Measurements from ENCODE around the gene TSPAN9. TPM values are rescaled to one million over a fixed set of nuclear protein-coding genes. Genes with fewer than 3 reads are reported as not detected.

TSPAN9 gene
- total RNA-seq, 2 experiments from 2014 or later = 0.87 to 1.2 TPM

DNA sequence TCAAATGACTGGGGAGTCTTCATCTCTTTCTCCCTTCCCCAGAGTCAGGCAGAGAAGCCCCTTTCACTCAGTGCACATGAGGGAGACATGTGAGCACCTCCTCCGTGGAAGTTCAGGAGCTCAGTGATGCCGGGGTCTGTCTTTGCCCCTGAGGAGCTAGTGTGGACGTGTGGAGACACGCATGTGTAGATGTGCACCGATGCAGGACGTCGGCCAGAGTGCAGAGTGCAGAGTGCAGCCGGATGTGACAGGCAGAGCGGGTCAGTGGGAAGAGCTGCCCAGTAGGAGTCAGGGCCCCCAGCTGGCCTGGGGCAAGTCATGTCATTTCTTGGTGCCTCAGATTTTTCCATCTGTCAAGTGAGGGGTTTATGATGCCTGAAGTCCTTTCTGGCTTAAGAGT, 20.7 kb downstream of the TSPAN9 start:
- no peak for DNase-seq
- H3K9me3 Mint-ChIP-seq = peaks cover 21% of the 10 kb centered on the region
- CTCF ChIA-PET = no interaction called here
- H3K36me3 Mint-ChIP-seq = peaks cover 5% of the 10 kb centered on the region
- no peaks in the 10 kb centered on the region for H3K27me3 Mint-ChIP-seq
- H3K4me3 Mint-ChIP-seq = no peak overlapping the region
- H3K4me1 Mint-ChIP-seq (ENCODE audit: low read depth) = peaks cover 6% of the 10 kb centered on the region
- POLR2A ChIA-PET = no interaction called here
- intact Hi-C loops (cut with micrococcal nuclease) = no loop called here
- H3K27ac Mint-ChIP-seq = no peak overlapping the region

DNA sequence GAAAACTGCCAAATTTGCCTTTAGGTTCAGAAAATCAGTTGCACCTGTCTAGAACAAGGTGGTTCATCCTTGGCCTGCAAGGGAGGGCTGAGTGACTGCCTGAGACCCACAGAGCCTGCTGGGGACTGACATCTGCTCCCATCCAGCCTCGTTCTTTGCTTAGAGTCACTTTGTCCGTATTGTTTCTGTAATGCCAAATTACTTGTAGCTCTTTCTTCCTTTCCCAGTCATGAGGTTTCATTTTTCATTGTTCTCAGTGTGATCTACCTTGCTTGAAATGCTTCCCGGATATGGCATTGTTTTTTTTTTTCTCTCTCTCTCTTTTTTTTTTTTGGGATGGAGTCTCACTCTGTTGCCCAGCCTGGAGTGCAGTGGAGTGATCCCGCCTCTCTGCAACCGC, 21.3 kb downstream of the TSPAN9 start:
- Mint-ChIP-seq H3K27me3 (no peaks in the 10 kb centered on the region), H3K4me3 (no peak overlapping the region), H3K4me1 (ENCODE audit: low read depth) (peaks cover 6% of the 10 kb centered on the region), H3K9me3 (peaks cover 21% of the 10 kb centered on the region), H3K27ac (no peak overlapping the region), H3K36me3 (peaks cover 5% of the 10 kb centered on the region)
- POLR2A ChIA-PET = no interaction called here
- CTCF ChIA-PET = no interaction called here
- no peak for DNase-seq
- intact Hi-C loops (cut with micrococcal nuclease) = no loop called here

DNA sequence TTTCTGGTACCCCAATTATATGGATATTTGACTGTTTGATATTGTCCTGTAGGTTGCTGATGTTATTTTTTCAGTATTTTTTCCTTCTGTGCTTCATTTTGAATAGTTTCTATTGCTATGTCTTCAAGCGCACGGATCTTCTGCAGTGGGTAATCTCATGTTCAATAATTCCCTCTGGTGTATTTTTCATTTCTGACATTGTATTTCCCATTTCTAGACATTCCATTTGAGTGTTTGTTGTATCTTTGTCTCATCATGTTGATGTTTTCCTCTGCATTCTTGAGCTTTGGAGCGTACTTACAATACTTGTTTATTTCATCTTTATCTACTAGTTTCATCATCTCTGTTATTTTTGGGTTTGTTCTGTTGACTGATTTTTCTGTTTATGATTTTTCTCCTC, 22.0 kb downstream of the TSPAN9 start:
- Mint-ChIP-seq H3K4me3 (no peak overlapping the region), H3K27ac (no peak overlapping the region), H3K4me1 (ENCODE audit: low read depth) (peaks cover 6% of the 10 kb centered on the region), H3K36me3 (peaks cover 5% of the 10 kb centered on the region), H3K27me3 (peaks cover 5% of the 10 kb centered on the region), H3K9me3 (peaks cover 21% of the 10 kb centered on the region)
- CTCF ChIA-PET = no interaction called here
- intact Hi-C loops (cut with micrococcal nuclease) = no loop called here
- DNase-seq = no peak
- POLR2A ChIA-PET = no interaction called here

DNA sequence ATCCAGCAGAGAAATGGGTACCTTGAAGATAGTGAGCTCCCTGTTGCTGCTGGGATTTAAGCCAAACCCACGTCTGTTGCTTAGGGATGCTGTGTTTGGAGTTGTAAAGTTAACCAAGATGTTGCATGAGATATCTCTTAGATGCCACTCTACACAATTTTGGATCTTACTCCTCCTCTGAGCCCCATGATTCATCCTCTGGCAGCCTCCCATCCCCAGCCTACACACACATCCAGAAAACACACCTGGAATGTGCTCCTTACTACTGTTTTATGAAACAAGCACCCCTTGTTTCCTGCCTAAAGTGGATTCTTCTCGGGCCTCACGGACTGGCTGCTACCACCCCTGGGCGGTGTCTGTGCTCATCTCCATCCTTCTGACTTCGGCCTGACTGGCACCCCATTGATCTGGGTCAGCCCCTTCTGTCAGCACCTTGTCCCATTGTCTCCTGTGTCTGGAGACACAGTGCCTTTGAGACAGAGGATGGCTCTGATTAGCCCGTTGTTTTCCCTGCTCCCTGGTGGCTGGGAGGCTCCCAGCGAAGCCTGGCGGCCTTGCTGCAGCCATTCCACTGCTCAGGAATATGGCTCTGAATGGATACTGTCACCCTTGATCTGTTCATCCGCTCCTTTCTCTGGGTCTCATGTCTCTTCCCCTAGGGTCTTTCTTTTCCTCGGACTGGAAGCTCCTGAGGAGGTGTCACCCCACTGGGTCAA, 24.3 kb downstream of the TSPAN9 start:
- H3K27ac Mint-ChIP-seq = no peak overlapping the region
- H3K4me3 Mint-ChIP-seq = no peak overlapping the region
- H3K36me3 Mint-ChIP-seq = peaks cover 5% of the 10 kb centered on the region
- peaks cover 5% of the 10 kb centered on the region for H3K27me3 Mint-ChIP-seq
- intact Hi-C loops (cut with micrococcal nuclease) = no loop called here
- ChIA-PET POLR2A (no interaction called here), CTCF (no interaction called here)
- peaks cover 6% of the 10 kb centered on the region for H3K4me1 Mint-ChIP-seq (ENCODE audit: low read depth)
- DNase-seq = no peak
- peaks cover 16% of the 10 kb centered on the region for H3K9me3 Mint-ChIP-seq

DNA sequence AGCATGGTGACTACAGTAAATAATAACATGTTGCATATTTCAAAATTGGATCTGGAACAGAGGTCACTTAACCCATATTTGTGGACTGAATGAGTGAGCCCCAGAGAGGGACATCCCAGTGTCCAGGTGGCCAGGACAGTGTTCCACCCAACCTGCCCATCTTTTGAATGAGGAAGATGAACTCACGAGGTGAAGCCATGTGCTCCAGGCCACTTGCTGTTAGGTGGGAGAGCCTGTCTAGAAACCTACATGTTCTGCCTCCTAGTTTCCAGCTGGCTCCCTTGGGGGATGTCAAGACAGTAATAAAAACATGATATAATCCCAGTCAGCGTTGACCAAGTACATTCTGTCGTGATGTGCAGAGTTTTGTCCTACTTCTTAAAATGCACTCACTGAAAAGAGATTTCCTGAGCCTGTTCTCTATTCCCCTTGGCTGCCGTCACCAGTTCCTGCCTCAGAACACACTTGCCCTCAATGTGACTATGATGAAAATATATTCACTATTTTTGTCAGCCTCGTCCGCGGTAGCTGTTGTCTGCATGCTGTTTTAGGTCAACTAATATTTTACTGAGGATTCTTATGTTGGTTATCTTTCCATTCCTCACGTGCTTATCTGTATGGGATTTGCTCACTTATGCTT, 25.7 kb downstream of the TSPAN9 start:
- ChIA-PET POLR2A (no interaction called here), CTCF (no interaction called here)
- peaks cover 16% of the 10 kb centered on the region for H3K9me3 Mint-ChIP-seq
- no peak overlapping the region for H3K4me3 Mint-ChIP-seq
- intact Hi-C loops (cut with micrococcal nuclease) = no loop called here
- H3K36me3 Mint-ChIP-seq = peaks cover 5% of the 10 kb centered on the region
- peaks cover 5% of the 10 kb centered on the region for H3K27me3 Mint-ChIP-seq
- H3K27ac Mint-ChIP-seq = no peak overlapping the region
- no peak for DNase-seq
- H3K4me1 Mint-ChIP-seq (ENCODE audit: low read depth) = peaks cover 3% of the 10 kb centered on the region

DNA sequence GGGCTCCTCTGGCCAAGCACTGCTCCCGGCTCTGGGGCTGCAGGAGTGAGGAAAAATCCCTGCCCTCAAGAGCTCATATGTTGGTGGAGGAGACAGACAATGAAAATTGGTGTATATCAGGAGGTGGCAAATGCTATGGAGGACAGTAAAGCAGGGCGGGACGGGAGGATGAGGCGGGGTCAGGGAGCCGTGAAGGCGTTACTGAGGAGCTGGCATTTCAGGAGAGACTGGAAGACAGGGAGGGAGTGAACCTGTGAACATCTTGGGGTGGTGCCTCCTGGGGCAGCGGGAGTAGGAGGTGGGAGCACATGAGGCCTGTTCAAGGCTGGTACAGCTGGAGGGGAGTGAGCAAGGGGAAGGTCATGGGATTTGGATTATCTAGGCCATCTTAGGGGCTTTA, 26.6 kb downstream of the TSPAN9 start:
- Mint-ChIP-seq H3K36me3 (peaks cover 5% of the 10 kb centered on the region), H3K9me3 (peaks cover 12% of the 10 kb centered on the region), H3K27ac (no peak overlapping the region), H3K27me3 (peaks cover 5% of the 10 kb centered on the region), H3K4me3 (no peak overlapping the region), H3K4me1 (ENCODE audit: low read depth) (no peaks in the 10 kb centered on the region)
- CTCF ChIA-PET = interaction anchor here (0.6 to 1.4 kb wide), 2 partner anchors 27 to 32 kb away, joined by 3 read pairs; no protein-coding TSS in a partner anchor
- POLR2A ChIA-PET = no interaction called here
- no peak for DNase-seq
- intact Hi-C loops (cut with micrococcal nuclease) = no loop called here

DNA sequence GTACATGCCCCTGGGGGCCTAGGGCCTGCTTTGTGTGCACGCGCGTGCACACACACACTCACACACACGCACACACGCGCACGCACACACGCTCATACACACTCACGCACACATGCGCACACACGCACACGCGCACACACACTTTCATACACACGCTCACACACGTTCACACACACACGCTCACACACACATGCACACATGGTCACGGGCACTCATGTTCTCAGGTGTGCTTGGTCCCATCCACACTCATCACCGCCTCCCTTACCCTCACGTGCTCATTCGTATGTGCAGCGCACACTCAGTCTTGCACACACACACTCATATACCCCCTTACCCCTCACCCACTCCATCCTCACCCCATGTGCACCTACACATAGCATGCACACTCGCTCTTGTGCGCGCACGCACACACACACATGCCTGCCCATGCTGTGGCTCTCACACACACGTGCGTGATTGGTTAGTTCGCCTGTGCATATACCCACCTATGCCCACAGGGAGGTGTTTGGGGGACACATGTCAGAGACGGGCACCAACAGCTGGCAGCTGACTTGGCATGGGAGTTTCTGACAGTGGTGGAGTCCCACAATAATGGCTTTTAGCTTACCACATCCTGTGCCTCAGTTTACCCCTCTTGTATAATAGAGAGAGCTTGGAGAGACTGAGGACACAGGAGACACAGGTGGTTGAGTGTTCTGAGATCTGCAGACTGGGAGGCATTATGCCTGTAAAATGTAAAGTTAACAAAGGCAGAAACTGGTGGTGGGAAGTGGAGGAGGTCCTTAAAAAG, 28.7 kb downstream of the TSPAN9 start:
- Mint-ChIP-seq H3K36me3 (no peaks in the 10 kb centered on the region), H3K4me3 (no peak overlapping the region), H3K4me1 (ENCODE audit: low read depth) (no peaks in the 10 kb centered on the region), H3K27ac (no peak overlapping the region), H3K9me3 (no peaks in the 10 kb centered on the region), H3K27me3 (peaks cover 5% of the 10 kb centered on the region)
- ChIA-PET POLR2A (no interaction called here), CTCF (interaction anchor here (1.0 kb wide), 1 partner anchor 32 kb away, joined by 4 read pairs; no protein-coding TSS in a partner anchor)
- intact Hi-C loops (cut with micrococcal nuclease) = no loop called here
- DNase-seq = no peak

DNA sequence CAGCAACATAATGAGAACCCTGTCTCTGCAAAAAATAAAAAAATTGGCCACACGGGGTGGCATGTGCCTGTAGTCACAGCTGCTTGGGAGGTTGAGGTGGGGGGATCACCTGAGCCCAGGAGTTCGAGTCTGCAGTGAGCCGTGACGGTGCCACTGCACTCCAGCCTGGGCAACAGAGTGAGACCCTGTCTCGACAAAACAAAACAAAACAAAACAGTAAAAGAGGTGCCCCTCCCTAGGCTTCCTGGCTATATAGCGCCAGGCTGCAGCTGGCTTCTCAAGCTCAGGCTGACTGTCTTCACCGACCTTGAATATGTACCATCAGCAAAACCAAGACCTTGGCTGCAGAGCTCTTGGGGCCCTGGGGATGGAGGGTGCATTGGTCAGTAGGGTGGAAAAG, 29.4 kb downstream of the TSPAN9 start:
- intact Hi-C loops (cut with micrococcal nuclease) = no loop called here
- Mint-ChIP-seq H3K27ac (no peak overlapping the region), H3K4me3 (no peak overlapping the region), H3K27me3 (peaks cover 5% of the 10 kb centered on the region), H3K36me3 (no peaks in the 10 kb centered on the region), H3K9me3 (no peaks in the 10 kb centered on the region), H3K4me1 (ENCODE audit: low read depth) (no peaks in the 10 kb centered on the region)
- POLR2A ChIA-PET = no interaction called here
- CTCF ChIA-PET = no interaction called here
- no peak for DNase-seq

DNA sequence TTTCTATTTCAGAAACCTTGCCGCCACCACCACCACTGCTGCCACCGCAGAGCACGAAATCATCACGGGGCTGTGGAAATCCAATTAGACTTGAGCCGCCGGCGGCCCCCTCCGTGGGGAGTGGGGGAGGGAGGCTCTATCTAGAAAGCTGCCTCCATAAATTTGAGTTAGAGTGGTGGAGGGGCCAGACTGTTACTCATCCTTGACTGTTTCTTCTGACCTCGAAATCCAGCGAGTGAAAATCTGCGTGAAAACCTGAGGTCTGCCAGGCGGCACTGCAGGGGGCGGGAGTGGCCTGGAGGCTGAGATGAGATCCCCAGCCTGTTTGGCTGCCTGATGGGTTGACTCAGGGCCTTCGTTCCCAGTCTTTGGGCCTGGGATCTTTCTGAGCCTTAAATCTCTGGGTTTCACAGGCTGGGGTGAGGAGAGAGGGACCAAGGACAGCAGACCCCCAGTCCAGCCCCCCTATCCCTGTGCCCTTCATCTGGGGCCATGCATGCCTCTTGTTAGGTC, 29.9 kb downstream of the TSPAN9 start:
- Mint-ChIP-seq H3K4me3 (no peak overlapping the region), H3K9me3 (no peaks in the 10 kb centered on the region), H3K27ac (no peak overlapping the region), H3K27me3 (peaks cover 5% of the 10 kb centered on the region), H3K36me3 (no peaks in the 10 kb centered on the region), H3K4me1 (ENCODE audit: low read depth) (no peaks in the 10 kb centered on the region)
- ChIA-PET POLR2A (no interaction called here), CTCF (interaction anchor here (0.6 kb wide), 1 partner anchor 37 kb away, joined by 3 read pairs; no protein-coding TSS in a partner anchor)
- no peak for DNase-seq
- intact Hi-C loops (cut with micrococcal nuclease) = no loop called here

DNA sequence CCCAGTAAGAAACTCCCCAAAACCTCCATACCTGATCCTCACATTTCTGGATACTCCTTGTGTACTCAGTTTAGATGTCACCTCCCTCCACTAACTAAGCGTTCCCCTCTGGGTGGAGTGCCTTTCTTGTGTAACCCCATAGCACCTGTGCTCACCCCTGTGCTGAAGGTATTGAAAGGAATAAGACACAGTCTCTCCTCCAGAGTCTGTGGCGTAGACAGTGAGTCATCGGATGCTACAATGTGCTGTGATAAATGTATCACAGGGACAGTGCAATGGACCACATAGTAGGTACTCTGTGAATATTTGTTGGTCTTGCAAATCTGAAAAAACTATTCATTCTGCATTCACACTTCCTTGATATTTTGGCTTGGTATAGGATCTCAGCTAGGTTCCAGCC, 30.8 kb downstream of the TSPAN9 start:
- Mint-ChIP-seq H3K9me3 (no peaks in the 10 kb centered on the region), H3K4me3 (no peak overlapping the region), H3K4me1 (ENCODE audit: low read depth) (no peaks in the 10 kb centered on the region), H3K36me3 (no peaks in the 10 kb centered on the region), H3K27me3 (peaks cover 5% of the 10 kb centered on the region), H3K27ac (no peak overlapping the region)
- ChIA-PET POLR2A (no interaction called here), CTCF (interaction anchor here (0.6 kb wide), 1 partner anchor 38 kb away, joined by 3 read pairs; no protein-coding TSS in a partner anchor)
- DNase-seq = no peak
- intact Hi-C loops (cut with micrococcal nuclease) = no loop called here

DNA sequence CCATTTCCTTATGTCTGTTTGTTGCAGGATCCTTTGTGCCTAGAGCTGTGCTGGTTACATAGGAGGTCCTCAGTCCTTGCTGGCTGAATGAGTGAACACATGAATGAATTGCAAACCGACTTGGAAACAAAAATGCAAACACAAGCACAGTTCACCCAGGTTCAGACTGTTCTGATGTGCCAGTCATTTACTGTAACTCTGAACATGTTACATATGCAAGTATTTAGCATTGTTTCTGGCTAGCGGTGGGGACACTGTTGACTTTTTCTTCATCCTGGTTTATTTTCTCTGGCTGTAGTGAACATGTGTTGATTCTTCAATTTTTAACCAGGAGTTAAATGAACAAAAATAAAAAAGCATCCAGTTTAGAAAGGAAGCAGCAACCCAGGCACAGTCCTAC, 33.4 kb downstream of the TSPAN9 start:
- H3K9me3 Mint-ChIP-seq = no peaks in the 10 kb centered on the region
- H3K27ac Mint-ChIP-seq = no peak overlapping the region
- intact Hi-C loops (cut with micrococcal nuclease) = no loop called here
- H3K4me1 Mint-ChIP-seq (ENCODE audit: low read depth) = no peaks in the 10 kb centered on the region
- H3K36me3 Mint-ChIP-seq = no peaks in the 10 kb centered on the region
- POLR2A ChIA-PET = no interaction called here
- CTCF ChIA-PET = no interaction called here
- no peak overlapping the region for H3K4me3 Mint-ChIP-seq
- H3K27me3 Mint-ChIP-seq = peaks cover 2% of the 10 kb centered on the region
- DNase-seq = no peak

DNA sequence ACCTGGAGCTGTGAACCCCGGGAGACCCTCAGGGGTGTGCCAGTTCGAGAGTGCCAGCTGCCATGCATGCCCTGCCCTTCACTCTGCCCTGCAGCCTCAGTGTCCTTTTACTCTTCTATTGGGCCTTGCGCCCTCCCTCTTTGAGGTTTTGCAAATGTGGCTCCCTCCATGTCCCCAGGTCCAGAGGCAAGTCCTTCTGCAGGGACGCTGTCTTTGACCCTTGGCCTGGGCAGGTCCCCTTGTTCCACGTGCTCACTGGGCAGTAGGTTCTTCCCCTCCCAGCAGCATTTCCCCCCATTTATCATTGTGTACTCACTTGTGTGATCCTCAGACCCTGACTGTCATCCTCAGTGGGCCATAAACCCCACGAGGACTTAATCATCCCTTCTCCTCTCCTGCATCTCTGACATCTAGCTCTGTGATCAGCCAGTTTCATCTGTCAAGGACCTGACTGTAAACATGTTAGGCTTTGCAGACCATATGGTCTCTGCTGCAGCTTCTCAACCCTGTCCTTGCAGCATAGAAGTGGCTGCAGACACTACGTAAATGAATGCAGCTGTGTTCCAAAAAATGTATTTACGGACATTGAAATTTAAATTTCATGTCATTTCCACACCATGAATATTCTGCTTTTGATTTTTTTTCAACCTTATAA, 36.6 kb downstream of the TSPAN9 start:
- ChIA-PET CTCF (interaction anchor here (0.7 kb wide), 1 partner anchor 41 kb away, joined by 7 read pairs; no protein-coding TSS in a partner anchor), POLR2A (no interaction called here)
- no peak for DNase-seq
- intact Hi-C loops (cut with micrococcal nuclease) = no loop called here
- H3K4me1 Mint-ChIP-seq (ENCODE audit: low read depth) = no peaks in the 10 kb centered on the region
- peaks cover 15% of the 10 kb centered on the region for H3K27me3 Mint-ChIP-seq
- H3K9me3 Mint-ChIP-seq = no peaks in the 10 kb centered on the region
- no peak overlapping the region for H3K27ac Mint-ChIP-seq
- H3K4me3 Mint-ChIP-seq = no peak overlapping the region
- no peaks in the 10 kb centered on the region for H3K36me3 Mint-ChIP-seq
